ENCODE data around the gene PLP1. TPM values are rescaled to one million over a fixed set of nuclear protein-coding genes. Genes with fewer than 3 reads are reported as not detected.
"Not testable (repeated sequence)": the region's sequence is repeated elsewhere in the genome, so short reads cannot be mapped to it uniquely, and the experiment has no call there.

Gene PLP1
- total RNA-seq, 1 donor from 2014 or later: 9.6 TPM

DNA sequence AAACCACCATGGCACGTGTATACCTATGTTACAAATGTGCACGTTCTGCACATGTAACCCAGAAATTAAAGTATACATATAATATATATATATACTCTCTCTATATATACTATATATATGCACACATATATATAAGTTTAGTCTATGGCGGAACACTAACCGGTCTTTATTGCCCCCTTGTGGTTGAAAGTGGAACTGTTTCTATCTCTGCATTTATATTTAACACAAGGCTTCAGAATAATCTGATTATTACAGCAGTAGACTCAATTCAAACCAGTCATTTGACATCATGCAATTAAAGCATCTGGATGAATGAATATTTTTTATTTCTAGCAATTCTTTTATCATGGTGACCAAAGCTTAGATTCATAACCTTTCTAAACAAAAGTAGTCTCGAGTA lies 40.9 kb downstream of the PLP1 start:
- peak; percentile 27 for DNase-seq (ENCODE audit: low spot score)

GRCh38 chrX:103818842-103819619 lies 42.4 kb downstream of the PLP1 start:
- Mint-ChIP-seq H3K9me3 (ENCODE audit: unreplicated experiment) (no peaks in the 10 kb centered on the region), H3K36me3 (ENCODE audit: low read depth, unreplicated experiment) (no peaks in the 10 kb centered on the region), H3K4me1 (ENCODE audit: unreplicated experiment) (peaks cover 6% of the 10 kb centered on the region), H3K27ac (ENCODE audit: unreplicated experiment) (no peak overlapping the region), H3K27me3 (ENCODE audit: unreplicated experiment) (peaks cover 1% of the 10 kb centered on the region), H3K4me3 (ENCODE audit: unreplicated experiment) (no peak overlapping the region)
- TF ChIP-seq, protein P1, sequence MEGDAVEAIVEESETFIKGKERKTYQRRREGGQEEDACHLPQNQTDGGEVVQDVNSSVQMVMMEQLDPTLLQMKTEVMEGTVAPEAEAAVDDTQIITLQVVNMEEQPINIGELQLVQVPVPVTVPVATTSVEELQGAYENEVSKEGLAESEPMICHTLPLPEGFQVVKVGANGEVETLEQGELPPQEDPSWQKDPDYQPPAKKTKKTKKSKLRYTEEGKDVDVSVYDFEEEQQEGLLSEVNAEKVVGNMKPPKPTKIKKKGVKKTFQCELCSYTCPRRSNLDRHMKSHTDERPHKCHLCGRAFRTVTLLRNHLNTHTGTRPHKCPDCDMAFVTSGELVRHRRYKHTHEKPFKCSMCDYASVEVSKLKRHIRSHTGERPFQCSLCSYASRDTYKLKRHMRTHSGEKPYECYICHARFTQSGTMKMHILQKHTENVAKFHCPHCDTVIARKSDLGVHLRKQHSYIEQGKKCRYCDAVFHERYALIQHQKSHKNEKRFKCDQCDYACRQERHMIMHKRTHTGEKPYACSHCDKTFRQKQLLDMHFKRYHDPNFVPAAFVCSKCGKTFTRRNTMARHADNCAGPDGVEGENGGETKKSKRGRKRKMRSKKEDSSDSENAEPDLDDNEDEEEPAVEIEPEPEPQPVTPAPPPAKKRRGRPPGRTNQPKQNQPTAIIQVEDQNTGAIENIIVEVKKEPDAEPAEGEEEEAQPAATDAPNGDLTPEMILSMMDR (IDR thresholded peaks at IDR 0.05; ENCODE audit: unreplicated experiment): no peak
- no peak for DNase-seq (ENCODE audit: low spot score)

More for the DNA sequence above, 40.9 kb downstream of the PLP1 start:
- H3K27me3 Mint-ChIP-seq (ENCODE audit: unreplicated experiment): peaks cover 1% of the 10 kb centered on the region
- no peak overlapping the region for H3K27ac Mint-ChIP-seq (ENCODE audit: unreplicated experiment)
- peaks cover 10% of the 10 kb centered on the region for H3K4me1 Mint-ChIP-seq (ENCODE audit: unreplicated experiment)
- H3K9me3 Mint-ChIP-seq (ENCODE audit: unreplicated experiment): no peaks in the 10 kb centered on the region
- H3K36me3 Mint-ChIP-seq (ENCODE audit: low read depth, unreplicated experiment): no peaks in the 10 kb centered on the region
- TF ChIP-seq, protein P1 (IDR thresholded peaks at IDR 0.05; ENCODE audit: unreplicated experiment): peak; percentile 86
- no peak overlapping the region for H3K4me3 Mint-ChIP-seq (ENCODE audit: unreplicated experiment)

DNA sequence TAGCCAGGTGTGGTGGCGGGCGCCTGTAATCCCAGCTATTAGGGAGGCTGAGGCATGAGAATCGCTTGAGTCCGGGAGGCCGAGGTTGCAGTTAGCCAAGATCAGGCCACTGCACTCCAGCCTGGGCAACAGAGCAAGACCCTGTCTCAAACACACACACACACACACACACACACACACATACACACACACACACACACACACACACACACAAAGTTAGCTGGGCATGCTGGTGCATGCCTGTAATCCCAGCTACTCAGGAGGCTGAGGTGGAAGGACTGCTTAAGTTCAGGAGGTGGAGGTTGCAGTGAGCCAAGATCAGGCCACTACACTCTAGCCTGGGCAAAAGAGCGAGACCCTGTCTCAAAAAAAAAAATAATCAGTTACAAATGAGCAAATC lies 44.2 kb downstream of the PLP1 start:
- not testable (repeated sequence) for H3K27me3 Mint-ChIP-seq (ENCODE audit: unreplicated experiment); H3K4me1 Mint-ChIP-seq (ENCODE audit: unreplicated experiment); DNase-seq (ENCODE audit: low spot score); H3K27ac Mint-ChIP-seq (ENCODE audit: unreplicated experiment); H3K36me3 Mint-ChIP-seq (ENCODE audit: low read depth, unreplicated experiment); H3K9me3 Mint-ChIP-seq (ENCODE audit: unreplicated experiment); H3K4me3 Mint-ChIP-seq (ENCODE audit: unreplicated experiment)

DNA sequence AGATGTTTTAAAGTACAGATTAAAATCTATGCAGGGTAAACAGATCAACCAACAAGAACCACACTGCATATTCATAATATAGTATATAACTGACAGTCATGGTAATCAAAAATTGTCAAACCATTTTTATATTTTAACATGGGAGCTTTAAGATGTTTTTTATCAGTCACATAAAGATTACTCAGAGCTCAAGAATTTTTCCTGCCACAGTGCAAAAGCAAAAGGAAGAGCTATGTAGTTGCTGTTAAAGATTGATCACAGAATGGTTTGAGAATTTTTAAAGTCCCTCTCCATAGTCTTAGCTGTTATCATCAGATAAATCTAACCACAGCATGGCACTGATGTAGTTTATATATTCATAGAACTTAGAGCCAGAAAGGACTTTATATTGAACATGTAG lies 47.0 kb downstream of the PLP1 start:
- Mint-ChIP-seq H3K4me3 (ENCODE audit: unreplicated experiment) (no peak overlapping the region), H3K4me1 (ENCODE audit: unreplicated experiment) (no peaks in the 10 kb centered on the region), H3K27ac (ENCODE audit: unreplicated experiment) (no peak overlapping the region), H3K27me3 (ENCODE audit: unreplicated experiment) (no peaks in the 10 kb centered on the region), H3K36me3 (ENCODE audit: low read depth, unreplicated experiment) (no peaks in the 10 kb centered on the region), H3K9me3 (ENCODE audit: unreplicated experiment) (no peaks in the 10 kb centered on the region)
- no peak for DNase-seq (ENCODE audit: low spot score)
- TF ChIP-seq, protein P1 (IDR thresholded peaks at IDR 0.05; ENCODE audit: unreplicated experiment): no peak

GRCh38 chrX:103825881-103826280 lies 49.2 kb downstream of the PLP1 start:
- H3K4me1 Mint-ChIP-seq (ENCODE audit: unreplicated experiment): no peaks in the 10 kb centered on the region
- no peaks in the 10 kb centered on the region for H3K9me3 Mint-ChIP-seq (ENCODE audit: unreplicated experiment)
- H3K27ac Mint-ChIP-seq (ENCODE audit: unreplicated experiment): no peak overlapping the region
- H3K4me3 Mint-ChIP-seq (ENCODE audit: unreplicated experiment): no peak overlapping the region
- H3K36me3 Mint-ChIP-seq (ENCODE audit: low read depth, unreplicated experiment): no peaks in the 10 kb centered on the region
- no peaks in the 10 kb centered on the region for H3K27me3 Mint-ChIP-seq (ENCODE audit: unreplicated experiment)
- TF ChIP-seq, protein P1 (IDR thresholded peaks at IDR 0.05; ENCODE audit: unreplicated experiment): no peak
- DNase-seq (ENCODE audit: low spot score): no peak

All from endothelial cell (in vitro differentiated cells).